ENCODE data around the gene KLRK1. TPM values are rescaled to one million over a fixed set of nuclear protein-coding genes. Genes with fewer than 3 reads are reported as not detected.
A peak's percentile ranks its signal among the peaks of the same experiment; 100 is the strongest.
"Not testable (repeated sequence)": the region's sequence is repeated elsewhere in the genome, so short reads cannot be mapped to it uniquely, and the experiment has no call there.

KLRK1 gene
- total RNA-seq, 1 donor from 2014 or later: 1.2 TPM

DNA sequence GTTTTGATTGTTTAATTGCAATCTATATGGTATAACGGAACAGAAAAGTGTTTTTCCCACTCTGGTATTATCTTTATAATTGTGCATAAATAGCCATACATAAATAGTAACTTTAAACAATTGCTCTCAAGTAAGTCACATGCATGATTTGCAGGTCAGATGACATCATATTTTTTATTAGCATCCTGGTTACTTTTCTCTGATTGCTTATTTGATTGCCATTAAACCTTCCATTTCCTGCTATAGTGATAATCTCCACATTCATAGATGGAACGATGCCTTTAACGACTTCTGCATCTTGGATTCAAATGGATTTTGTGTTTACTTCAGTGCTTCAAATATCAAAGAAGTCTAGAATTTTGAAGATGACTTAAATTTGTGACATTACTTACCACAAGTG, 3.5 kb upstream of the KLRK1 start:
- intact Hi-C loops (cut with DNase I): no loop called here
- no peak for DNase-seq (ENCODE audit: missing footprints)
- ATAC-seq: no peak

DNA sequence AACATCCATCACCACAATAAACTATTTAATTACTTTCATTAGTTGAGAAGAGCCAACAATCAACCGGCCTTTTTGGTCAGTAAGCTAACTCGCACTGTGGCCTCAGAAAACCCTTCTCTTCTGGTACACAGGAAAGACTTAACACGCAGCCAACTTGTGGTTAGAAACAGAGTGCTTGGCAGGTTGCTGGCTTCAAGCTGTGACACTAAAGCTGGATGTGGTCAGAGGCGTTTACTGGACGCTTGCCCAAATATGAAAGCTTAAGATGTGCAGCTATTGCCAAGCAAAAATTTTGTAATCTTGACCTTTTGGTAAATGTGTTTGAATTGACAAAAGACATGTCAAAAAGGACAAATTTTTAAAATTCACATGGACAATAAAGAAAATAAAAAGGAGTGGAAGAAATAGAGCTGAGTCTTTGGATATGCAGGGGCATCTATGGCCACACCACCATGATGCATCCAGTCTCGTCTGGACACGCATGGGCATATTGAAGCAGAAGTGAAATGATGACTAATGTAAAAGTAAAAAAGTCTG, 2.6 kb upstream of the KLRK1 start:
- intact Hi-C loops (cut with DNase I): no loop called here
- DNase-seq (ENCODE audit: missing footprints) (no peak), ATAC-seq (peak; percentile 95)

DNA sequence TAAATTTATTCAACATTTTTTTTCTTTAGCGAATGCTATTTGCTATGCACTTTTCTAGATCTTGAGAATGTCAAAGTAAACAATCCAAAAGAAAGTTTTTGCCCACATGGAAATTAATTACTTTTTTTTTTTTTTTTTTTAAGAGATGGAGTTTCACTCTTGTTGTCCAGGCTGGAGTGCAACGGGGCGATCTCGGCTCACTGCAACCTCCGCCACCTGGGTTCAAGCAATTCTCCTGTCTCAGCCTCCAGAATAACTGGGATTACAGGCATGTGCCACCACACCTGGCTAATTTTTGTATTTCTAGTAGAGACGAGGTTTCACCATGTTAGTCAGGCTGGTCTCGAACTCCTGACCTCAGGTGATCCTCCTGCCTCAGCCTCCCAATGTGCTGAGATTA, 1.1 kb upstream of the KLRK1 start:
- DNase-seq (ENCODE audit: missing footprints); intact Hi-C loops (cut with DNase I); ATAC-seq: not testable (repeated sequence)

DNA sequence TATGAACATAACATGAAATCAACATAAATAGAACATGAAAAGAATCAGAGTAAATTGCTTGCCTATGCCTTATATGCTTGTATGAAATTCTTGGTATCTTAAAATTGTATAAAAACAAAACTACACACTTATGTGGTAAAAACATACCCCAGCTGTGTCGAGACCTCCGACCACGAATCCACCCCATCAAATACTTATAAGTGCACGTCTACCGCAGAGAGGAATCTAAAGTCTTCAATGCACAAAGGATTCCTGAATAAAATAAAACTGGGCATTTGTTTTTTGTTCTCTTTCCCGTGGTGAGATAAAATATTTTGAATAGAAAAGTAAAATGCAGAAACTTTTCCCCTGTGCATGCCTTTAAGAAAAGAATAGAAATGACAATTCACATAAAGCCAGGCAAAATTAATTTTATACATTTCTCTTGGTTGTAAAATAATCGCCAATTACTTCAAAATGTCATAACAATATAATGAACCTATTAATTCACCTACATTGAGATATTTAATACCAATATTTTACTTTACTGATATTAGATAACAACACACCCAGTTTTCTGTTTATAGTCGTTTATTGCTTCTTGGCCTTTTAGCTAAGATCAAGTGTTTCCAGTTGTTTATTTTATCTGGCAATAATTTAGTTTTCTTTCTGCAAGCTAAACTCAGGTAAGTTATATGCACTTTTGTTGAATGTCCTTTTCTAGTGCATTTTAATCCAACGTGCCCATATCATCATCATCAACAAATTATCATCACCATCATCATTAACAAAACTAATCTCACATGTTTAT, 1.0 kb downstream of the KLRK1 start:
- ATAC-seq (no peak), DNase-seq (ENCODE audit: missing footprints) (no peak)
- intact Hi-C loops (cut with DNase I): no loop called here

DNA sequence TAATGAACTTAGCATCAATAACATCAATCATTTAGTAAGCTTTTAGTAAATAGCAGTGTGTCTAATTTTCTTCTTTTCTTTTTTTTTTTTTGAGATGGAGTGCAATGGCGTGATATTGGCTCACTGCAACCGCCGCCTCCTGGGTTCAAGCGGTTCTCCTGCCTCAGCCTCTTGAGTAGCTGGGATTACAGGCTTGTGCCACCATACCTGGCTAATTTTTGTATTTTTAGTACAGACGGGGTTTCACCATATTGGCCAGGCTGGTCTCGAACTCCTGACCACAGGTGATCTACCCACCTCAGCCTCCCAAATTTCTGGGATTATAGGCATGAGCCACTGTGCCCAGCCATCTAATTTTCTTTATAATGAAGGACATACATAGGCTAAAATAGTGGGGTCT, 2.3 kb downstream of the KLRK1 start:
- DNase-seq (ENCODE audit: missing footprints); ATAC-seq; intact Hi-C loops (cut with DNase I): not testable (repeated sequence)

DNA sequence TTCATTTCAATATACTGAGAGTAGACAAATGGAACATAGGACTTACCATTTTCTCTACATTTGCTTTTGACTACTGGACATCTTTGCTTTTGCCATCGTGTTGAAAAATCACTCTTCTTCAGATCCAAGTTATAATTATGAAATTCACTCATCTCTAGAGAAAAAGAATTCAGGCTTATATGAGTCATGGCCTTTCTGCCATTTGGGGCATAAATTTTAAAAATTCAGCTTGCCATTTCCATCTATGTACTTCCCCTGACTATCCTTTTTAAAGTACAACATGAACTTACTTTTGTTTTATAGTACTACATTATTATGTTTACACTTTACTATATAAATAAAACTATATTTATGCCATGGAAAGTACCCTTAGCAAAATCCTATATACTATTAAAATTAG, 3.0 kb downstream of the KLRK1 start:
- ATAC-seq: no peak
- intact Hi-C loops (cut with DNase I): no loop called here
- no peak for DNase-seq (ENCODE audit: missing footprints)

DNA sequence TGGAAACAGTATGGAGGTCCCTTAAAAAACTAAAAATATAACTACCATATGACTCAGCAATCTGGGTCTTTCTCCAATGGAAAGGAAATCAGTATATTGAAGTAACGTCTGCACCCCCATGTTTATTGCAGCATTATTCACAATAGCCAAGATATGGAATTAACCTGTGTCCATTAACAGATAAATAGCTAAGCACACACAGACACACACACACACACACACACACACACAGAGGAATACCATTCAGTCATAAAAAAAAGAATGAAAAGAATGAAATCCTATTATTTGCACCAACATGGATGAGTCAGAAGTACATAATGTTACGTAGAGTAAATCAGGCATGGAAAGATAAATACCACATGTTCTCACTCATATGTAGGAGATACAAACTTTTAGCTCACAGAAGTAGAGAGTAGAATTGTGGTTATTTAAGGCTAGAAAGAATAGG, 4.7 kb downstream of the KLRK1 start:
- intact Hi-C loops (cut with DNase I): no loop called here
- ATAC-seq: no peak

DNA sequence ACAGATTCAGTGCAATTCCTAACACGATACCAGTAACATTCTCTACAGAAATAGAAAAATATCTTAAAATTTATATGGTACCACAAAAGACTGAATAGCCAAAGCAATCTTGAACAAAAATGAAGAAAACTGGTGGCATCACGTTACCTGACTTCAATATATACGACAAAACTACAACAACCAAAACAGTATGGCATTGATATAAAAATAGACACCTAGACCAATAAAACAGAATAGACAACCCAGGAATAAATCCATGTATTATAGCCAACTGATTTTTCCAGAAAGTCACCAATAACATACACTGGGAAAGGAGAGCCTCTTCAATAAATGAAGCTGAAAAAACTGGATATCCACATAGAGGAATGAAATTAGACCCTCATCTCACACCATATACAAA, 5.7 kb downstream of the KLRK1 start:
- no peak for DNase-seq (ENCODE audit: missing footprints)
- intact Hi-C loops (cut with DNase I): no loop called here
- ATAC-seq: no peak

More for the DNA sequence above, 4.7 kb downstream of the KLRK1 start:
- no peak for DNase-seq (ENCODE audit: missing footprints)

DNA sequence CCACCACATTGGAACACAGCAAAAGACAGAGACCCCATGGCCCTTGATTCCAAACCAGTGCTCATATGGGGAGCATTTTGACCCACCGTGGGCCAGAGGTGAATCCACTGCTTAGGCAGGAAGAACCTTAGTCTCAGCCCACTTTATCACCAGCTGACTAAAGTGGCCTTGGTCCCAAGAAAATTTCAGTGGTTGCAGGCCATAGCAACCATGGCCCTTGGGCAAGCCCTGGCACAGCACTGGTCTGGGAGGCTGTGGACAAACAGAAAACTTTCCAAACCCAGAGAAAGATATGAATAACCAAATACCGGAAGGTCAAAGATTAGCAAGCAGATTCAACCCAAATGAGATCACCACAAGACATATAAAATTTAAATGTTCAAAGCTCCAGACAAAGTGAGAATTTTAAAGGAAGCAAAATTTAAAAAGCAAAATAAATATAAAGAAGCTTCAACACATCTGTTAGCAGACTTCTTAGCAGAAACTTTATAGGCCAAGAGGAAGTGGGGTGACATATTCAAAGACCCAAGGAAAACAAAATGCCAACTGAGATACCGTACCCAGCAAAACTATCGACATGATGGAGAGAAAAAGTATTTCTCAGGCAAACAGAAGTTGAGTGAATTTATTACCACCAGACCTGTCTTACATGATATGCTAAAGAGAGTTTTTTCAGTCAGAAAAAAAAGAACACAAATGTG, 7.8 kb downstream of the KLRK1 start:
- DNase-seq (ENCODE audit: missing footprints): no peak
- intact Hi-C loops (cut with DNase I): no loop called here
- ATAC-seq: no peak

DNA sequence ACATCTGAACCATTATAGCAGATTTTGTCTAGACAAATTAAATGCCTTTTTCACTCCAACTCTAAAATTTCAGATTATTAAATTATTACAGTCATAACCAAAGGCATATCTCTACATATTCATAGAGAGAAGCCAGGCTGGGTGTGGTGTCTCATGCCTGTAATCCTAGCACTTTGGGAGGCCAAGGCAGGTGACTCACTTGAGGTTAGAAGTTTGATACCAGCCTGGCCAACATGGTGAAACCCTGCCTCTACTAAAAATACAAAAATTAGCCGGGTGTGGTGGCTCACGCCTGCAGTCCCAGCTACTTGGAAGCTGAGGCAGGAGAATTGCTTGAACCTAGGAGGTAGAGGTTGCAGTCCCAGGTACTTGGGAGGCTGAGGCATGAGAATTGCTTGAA, 11.1 kb downstream of the KLRK1 start:
- DNase-seq (ENCODE audit: missing footprints); intact Hi-C loops (cut with DNase I); ATAC-seq: not testable (repeated sequence)

DNA sequence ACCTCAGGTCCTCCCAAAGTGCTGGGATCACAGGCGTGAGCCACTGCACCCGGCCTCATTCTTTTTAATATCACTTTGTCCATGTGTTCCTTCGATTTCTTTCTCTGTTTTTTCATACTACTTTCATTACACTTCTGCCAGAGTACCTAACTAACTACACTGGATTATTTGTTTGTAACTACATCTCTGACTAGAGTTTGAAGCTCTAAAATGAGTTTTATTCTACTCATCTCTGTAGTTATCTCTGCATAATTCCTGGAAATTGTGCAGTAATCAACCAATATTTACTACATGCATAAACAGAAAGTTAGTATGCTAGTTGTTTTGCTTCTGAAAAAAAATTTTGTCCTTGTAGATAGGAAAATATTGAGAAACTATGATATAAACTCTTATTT, 15.2 kb downstream of the KLRK1 start:
- intact Hi-C loops (cut with DNase I): no loop called here
- no peak for ATAC-seq
- DNase-seq (ENCODE audit: missing footprints): no peak

DNA sequence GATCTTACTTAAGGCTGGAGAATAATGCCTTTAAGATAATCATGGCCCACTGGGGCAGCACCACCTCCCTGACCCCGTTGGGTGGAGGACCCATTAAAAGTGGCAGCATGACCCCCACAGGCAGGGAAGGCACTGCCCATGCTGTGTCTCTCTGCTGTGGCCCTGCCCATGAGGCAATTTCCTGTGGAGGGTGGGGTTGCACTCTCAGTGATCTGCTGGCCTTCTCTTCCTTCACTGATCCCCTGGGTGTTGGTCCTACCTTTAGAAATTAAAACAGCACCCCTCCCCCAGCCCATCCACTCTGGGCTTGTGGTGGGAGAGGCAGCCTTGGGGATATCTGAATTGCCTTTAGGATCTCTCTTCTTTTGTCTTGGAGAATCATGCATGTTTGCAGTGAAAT, 17.3 kb downstream of the KLRK1 start:
- ATAC-seq: peak; percentile 65
- no peak for DNase-seq (ENCODE audit: missing footprints)
- intact Hi-C loops (cut with DNase I): no loop called here

DNA sequence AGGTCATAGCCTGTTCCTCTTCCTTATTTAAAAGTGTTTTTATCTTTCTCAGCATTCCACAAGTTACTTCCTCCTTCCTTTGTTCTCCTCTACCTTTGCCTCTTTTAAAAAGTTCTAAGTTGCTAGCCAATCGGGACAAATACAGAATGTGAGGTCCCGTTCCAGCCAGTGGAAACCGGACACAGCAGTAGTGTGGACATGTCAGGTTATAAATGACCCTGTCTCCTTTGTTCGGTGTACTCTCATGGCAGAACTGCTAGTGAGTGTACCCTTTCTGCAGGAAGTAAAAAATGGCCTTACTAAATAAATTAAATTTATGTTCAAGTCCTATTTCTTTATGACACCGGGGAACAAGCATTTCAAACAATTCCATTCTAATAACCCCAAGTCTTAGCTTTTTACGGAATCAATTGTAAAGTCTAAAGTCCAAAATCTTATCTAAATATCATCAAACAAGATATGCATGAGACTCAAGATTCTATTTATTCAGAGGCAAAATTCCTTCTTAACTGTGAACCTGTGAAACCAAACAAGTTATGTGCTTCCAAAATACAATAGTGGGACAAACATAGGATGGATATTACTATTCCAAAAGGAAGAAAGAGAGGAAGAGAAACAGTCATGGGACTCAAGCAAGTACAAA, 17.8 kb downstream of the KLRK1 start:
- intact Hi-C loops (cut with DNase I); DNase-seq (ENCODE audit: missing footprints): not testable (repeated sequence)

DNA sequence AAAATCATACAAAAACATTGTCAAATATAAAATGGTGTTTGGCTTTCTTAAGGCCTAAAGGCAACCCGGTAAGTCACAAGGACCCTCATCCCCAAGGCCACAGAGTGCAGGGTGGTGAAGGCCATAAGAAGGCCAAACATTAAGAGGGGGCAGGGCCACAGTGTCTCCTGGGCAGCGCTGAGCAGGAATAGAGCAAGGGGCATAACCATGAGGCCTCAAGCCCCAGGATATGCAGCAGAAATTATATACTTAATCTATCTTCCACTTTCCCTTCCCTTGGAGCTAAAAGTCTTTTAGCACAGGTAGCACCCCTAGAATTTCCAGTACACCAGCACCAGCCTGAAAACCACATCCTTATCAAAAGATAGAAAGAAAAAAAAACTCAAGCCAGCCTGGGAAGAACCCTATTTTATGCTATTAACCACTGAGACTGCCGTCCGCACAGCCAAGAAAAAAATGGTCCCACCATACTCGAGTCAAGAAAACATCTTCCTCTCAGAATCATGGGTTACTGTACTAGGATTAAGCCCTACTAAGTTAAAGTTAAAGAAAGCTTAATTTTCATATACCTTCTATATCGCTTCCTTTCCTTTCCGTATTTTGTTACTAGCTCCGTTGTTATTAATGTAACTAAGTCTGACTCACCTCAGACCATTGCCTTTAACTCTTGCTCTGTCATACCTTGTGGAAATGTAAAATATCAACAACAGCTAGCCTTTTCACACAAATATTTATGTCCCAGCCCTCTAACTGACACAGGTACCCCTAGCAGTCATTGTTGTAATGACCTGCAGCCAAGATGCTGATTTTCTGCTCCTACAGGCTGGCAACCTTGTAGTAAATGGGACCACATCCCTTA, 20.1 kb downstream of the KLRK1 start:
- DNase-seq (ENCODE audit: missing footprints) (no peak), ATAC-seq (no peak)
- intact Hi-C loops (cut with DNase I): loop anchor here (10.0 kb wide), 2 partner anchors 155 to 355 kb away; partner anchors contain the start of genes GABARAPL1 and YBX3

More for the DNA sequence above, 17.8 kb downstream of the KLRK1 start:
- not testable (repeated sequence) for ATAC-seq

DNA sequence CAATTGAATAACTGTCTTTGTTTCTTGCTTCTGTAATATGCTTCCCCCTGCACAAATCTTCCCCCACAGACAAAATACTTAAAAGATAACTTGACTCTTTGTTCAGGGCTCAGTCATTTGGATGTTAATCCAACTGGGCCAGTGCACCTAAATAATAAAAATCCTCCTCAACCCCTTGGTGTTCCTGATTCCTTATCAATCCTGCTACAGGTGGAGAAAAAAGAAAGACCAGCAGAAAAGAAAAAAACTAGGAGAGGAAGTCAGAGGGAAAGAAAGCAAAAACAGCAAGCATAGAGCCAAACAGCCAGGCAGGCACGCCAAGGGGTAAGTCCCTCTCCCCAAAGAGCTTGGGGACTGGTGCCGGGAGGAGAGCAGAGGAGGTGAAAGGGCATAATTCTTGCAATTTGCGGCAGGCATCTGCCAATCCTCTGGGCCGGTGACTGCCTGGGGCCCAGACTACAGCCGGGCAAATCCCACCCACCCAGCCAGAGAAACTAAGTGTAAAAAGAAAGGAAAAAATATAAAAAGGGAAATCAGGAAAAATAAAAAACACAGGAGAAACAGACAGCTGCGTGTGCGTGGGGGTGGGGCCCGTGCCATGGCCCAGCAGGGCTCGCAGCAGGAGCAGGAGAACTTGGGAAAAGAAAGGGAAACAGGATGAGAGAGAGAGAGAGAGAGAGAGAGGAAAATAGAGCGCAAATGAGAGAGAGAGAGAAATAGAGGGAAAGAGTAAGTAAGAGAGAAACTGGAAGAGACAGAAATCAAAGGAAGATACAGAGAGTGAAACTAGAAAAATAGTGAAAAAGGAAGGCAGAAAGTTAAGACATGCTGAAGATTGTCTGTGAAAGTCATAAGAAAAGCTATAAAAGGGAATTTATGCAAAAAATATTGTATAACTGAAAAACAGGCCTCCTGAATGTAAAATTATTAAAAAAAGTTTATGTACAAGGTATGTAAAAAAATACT, 21.4 kb downstream of the KLRK1 start:
- no peak for ATAC-seq
- intact Hi-C loops (cut with DNase I): loop anchor here (10.0 kb wide), 2 partner anchors 154 to 356 kb away; partner anchors contain the start of genes GABARAPL1 and YBX3
- DNase-seq (ENCODE audit: missing footprints): no peak

DNA sequence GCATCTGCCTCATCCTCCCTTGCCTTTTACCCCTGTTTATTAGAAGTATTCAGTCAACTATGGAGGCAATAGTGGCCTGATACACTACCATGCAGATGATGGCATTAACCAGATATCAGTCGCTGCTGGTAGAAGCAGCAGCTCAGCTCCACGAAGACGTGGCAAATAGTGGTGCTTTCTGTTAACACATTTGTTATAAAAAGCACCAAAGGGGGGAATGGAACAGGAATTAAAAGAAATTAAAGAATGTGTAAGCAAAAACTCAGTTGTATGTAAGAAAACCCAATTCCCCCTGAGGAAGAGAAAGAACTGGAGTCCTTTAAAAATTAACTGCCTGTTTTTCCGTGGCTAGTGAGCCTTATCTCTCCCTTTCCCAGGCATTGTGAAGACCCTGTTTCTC, 22.1 kb downstream of the KLRK1 start:
- intact Hi-C loops (cut with DNase I): loop anchor here (10.0 kb wide), 2 partner anchors 153 to 357 kb away; partner anchors contain the start of genes GABARAPL1 and YBX3
- not testable (repeated sequence) for DNase-seq (ENCODE audit: missing footprints); ATAC-seq

DNA sequence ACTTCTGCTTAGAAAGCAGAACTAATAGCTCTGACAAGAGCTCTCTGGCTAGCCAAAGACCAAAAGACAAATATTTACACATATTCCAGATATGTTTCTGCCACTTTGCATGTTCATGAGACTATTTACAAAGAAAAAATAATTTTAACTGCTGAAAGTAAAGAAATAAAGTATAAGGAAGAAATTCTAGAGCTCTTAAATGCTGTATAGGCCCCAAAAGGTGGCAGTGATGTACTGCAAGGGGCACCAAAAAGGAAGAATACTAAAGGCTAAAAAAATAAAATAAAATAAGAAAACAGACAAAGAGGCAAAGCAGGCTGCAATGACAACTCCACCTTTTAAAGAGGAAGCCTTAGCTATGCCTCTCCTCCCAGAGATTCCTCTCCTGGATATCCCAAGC, 23.0 kb downstream of the KLRK1 start:
- no peak for ATAC-seq
- DNase-seq (ENCODE audit: missing footprints): no peak
- intact Hi-C loops (cut with DNase I): loop anchor here (10.0 kb wide), 2 partner anchors 152 to 358 kb away; partner anchors contain the start of genes GABARAPL1 and YBX3

Data from Right ventricle myocardium inferior (tissue), 1 donor.